Nephron (organoid): ENCODE measurements around the gene GDPD4.

ENCODE experiments used
- H3K27ac Mint-ChIP-seq, 3 experiments: 2 replicates each; pipeline ENCODE4 v1.8.0; 2020; ENCODE audit warnings: mixed read lengths in 3 of 3, mild to moderate bottlenecking in 2 of 3, moderate library complexity in 1 of 3
- H3K27me3 Mint-ChIP-seq: 2 replicates; pipeline ENCODE4 v1.8.0; 2021; ENCODE audit warnings: low read depth, mild to moderate bottlenecking, moderate library complexity, mixed read lengths
- H3K36me3 Mint-ChIP-seq: 2 replicates; pipeline ENCODE4 v1.8.0; 2020; ENCODE audit warnings: low read depth, mixed read lengths
- H3K4me1 Mint-ChIP-seq: 2 replicates; pipeline ENCODE4 v1.8.0; 2020; ENCODE audit warnings: mixed read lengths
- H3K4me3 Mint-ChIP-seq, 3 experiments: 2 replicates each; pipeline ENCODE4 v1.8.0; 2020; ENCODE audit warnings: mild to moderate bottlenecking in 3 of 3, mixed read lengths in 3 of 3, moderate library complexity in 2 of 3
- H3K9me3 Mint-ChIP-seq: 2 replicates; pipeline ENCODE4 v1.8.0; 2020; ENCODE audit warnings: mixed read lengths
- CTCF ChIP-seq, 3 experiments: fragments of 200-600 bp; sonication (generic); IDR thresholded peaks; one replicate each; pipeline ENCODE4 v1.5.0; 2021; ENCODE audit warnings: antibody characterized with exemption in 3 of 3; ENCODE audit not compliant: unreplicated experiment in 3 of 3

GDPD4 gene

GRCh38 chr11:77175021-77175842 is 126.3 kb downstream of the GDPD4 start:
- H3K4me3 Mint-ChIP-seq = no peak overlapping the region

GRCh38 chr11:77174559-77174958 is 126.9 kb downstream of the GDPD4 start:
- Mint-ChIP-seq H3K36me3 (no peaks in the 10 kb centered on the region), H3K27ac (peak overlapping the region in 2 of 3 experiments; percentile 80 to 86), H3K9me3 (no peaks in the 10 kb centered on the region), H3K4me1 (peaks cover 42% of the 10 kb centered on the region), H3K27me3 (peaks cover 13% of the 10 kb centered on the region), H3K4me3 (peak overlapping the region in 1 of 3 experiments; percentile 27)
- no peak for TF ChIP-seq CTCF (IDR thresholded peaks at IDR 0.05; ENCODE audit: unreplicated experiment in 3 of 3)

More at GRCh38 chr11:77175021-77175842, 126.3 kb downstream of the GDPD4 start:
- peaks cover 42% of the 10 kb centered on the region for H3K4me1 Mint-ChIP-seq
- peak overlapping the region in 1 of 3 experiments; percentile 29 for H3K27ac Mint-ChIP-seq
- H3K27me3 Mint-ChIP-seq = peaks cover 9% of the 10 kb centered on the region
- no peak for TF ChIP-seq CTCF (IDR thresholded peaks at IDR 0.05; ENCODE audit: unreplicated experiment in 3 of 3)
- H3K36me3 Mint-ChIP-seq = no peaks in the 10 kb centered on the region
- no peaks in the 10 kb centered on the region for H3K9me3 Mint-ChIP-seq

- no peaks in the 10 kb centered on the region for H3K36me3 Mint-ChIP-seq
- peak overlapping the region in 1 of 3 experiments; percentile 6 for H3K27ac Mint-ChIP-seq
- no peaks in the 10 kb centered on the region for H3K9me3 Mint-ChIP-seq
- no peak overlapping the region for H3K4me3 Mint-ChIP-seq
- peaks cover 42% of the 10 kb centered on the region for H3K4me1 Mint-ChIP-seq
- TF ChIP-seq CTCF (IDR thresholded peaks at IDR 0.05; ENCODE audit: unreplicated experiment in 3 of 3) = no peak
- H3K27me3 Mint-ChIP-seq = peaks cover 12% of the 10 kb centered on the region
These were observed 128.0 kb downstream of the GDPD4 start for GRCh38 chr11:77173494-77173893.

GRCh38 chr11:77172666-77172982 is 128.9 kb downstream of the GDPD4 start:
- TF ChIP-seq CTCF (IDR thresholded peaks at IDR 0.05; ENCODE audit: unreplicated experiment in 3 of 3) = no peak
- Mint-ChIP-seq H3K27ac (no peak overlapping the region), H3K9me3 (no peaks in the 10 kb centered on the region), H3K4me3 (no peak overlapping the region), H3K36me3 (no peaks in the 10 kb centered on the region), H3K27me3 (peaks cover 9% of the 10 kb centered on the region), H3K4me1 (peaks cover 42% of the 10 kb centered on the region)

- Mint-ChIP-seq H3K36me3 (no peaks in the 10 kb centered on the region), H3K27me3 (peaks cover 9% of the 10 kb centered on the region), H3K4me1 (peaks cover 42% of the 10 kb centered on the region), H3K27ac (peak overlapping the region in 1 of 3 experiments; percentile 25), H3K4me3 (no peak overlapping the region), H3K9me3 (no peaks in the 10 kb centered on the region)
- no peak for TF ChIP-seq CTCF (IDR thresholded peaks at IDR 0.05; ENCODE audit: unreplicated experiment in 3 of 3)
These were observed 129.4 kb downstream of the GDPD4 start for GRCh38 chr11:77171885-77172665.
